Neural crest cell (in vitro differentiated cells): ENCODE results near the gene CPLX1. TPM values are rescaled to one million over a fixed set of nuclear protein-coding genes. Genes with fewer than 3 reads are reported as not detected.
"Not testable (repeated sequence)": the region's sequence is repeated elsewhere in the genome, so short reads cannot be mapped to it uniquely, and the experiment has no call there.

Experiments
- DNase-seq: peaks from one replicate; pipeline ENCODE4 v3.0.0; 2021; ENCODE audit warnings: low read depth, mixed read lengths, low spot score
- H3K27ac Mint-ChIP-seq: one replicate; pipeline ENCODE4 v1.8.0; 2021; ENCODE audit warnings: mild to moderate bottlenecking, mixed read lengths; ENCODE audit not compliant: unreplicated experiment
- H3K27me3 Mint-ChIP-seq: 2 replicates; pipeline ENCODE4 v1.8.0; 2021; ENCODE audit warnings: low read depth, mild to moderate bottlenecking, mixed read lengths
- H3K36me3 Mint-ChIP-seq: 2 replicates; pipeline ENCODE4 v1.8.0; 2021; ENCODE audit warnings: low read depth, mild to moderate bottlenecking, mixed read lengths
- H3K4me1 Mint-ChIP-seq: 2 replicates; pipeline ENCODE4 v1.8.0; 2021; ENCODE audit warnings: mixed read lengths
- H3K4me3 Mint-ChIP-seq: one replicate; pipeline ENCODE4 v1.8.0; 2021; ENCODE audit warnings: mild to moderate bottlenecking, mixed read lengths
- H3K9me3 Mint-ChIP-seq: 2 replicates; pipeline ENCODE4 v1.8.0; 2021; ENCODE audit warnings: mixed read lengths
- CTCF ChIP-seq: fragments of 200-600 bp; sonication (generic); conservative IDR thresholded peaks from 2 replicates; pipeline ENCODE4 v1.5.0; 2021; ENCODE audit warnings: antibody characterized with exemption, mild to moderate bottlenecking
- total RNA-seq: library from RNA; stranded (reverse); gene quantifications from 2 replicates; pipeline ENCODE4 v1.2.1, GENCODE V29; 2021

The CPLX1 gene
- total RNA-seq, 1 donor from 2014 or later: 2.0 TPM

- no peak overlapping the region for H3K4me3 Mint-ChIP-seq
- H3K4me1 Mint-ChIP-seq: no peaks in the 10 kb centered on the region
- H3K27me3 Mint-ChIP-seq: no peaks in the 10 kb centered on the region
- H3K9me3 Mint-ChIP-seq: no peaks in the 10 kb centered on the region
- no peak for DNase-seq
- peaks cover 14% of the 10 kb centered on the region for H3K36me3 Mint-ChIP-seq
- TF ChIP-seq CTCF: no peak
- no peak overlapping the region for H3K27ac Mint-ChIP-seq
Measured at GRCh38 chr4:742096-742741, 83.7 kb downstream of the CPLX1 start.

DNA sequence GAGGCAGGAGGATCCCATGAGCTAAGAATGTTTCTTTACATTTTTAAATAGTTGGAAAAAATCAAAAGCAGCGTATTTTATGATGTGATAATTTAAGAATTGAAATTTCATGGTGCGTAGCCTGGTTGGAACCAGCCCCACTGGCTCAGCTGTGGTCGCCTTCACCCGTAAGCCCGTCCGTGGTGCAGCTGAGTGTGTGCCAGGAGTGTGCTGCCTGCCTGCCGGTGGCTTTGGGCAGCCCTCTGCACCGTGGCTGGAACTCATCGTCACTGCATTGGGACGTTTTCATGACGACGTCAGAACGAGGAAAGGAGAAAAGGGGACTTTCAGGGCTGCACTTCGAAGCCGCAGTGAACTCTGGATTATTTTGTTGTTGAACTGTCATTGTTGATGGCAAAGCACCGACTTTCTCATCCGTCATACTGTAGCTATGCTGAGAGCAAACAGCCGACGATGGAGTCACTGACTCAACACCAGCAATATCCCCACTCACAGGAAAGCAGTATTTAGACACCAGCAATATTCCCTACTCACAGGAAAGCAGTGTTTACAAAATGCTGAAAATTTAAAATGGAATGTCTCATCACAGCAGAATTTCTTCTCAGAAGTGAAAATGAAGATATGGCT is 85.2 kb downstream of the CPLX1 start:
- no peak for DNase-seq
- H3K36me3 Mint-ChIP-seq: peaks cover 14% of the 10 kb centered on the region
- no peaks in the 10 kb centered on the region for H3K9me3 Mint-ChIP-seq
- no peaks in the 10 kb centered on the region for H3K4me1 Mint-ChIP-seq
- no peak overlapping the region for H3K27ac Mint-ChIP-seq
- no peak for TF ChIP-seq CTCF
- H3K4me3 Mint-ChIP-seq: no peak overlapping the region
- no peaks in the 10 kb centered on the region for H3K27me3 Mint-ChIP-seq

DNA sequence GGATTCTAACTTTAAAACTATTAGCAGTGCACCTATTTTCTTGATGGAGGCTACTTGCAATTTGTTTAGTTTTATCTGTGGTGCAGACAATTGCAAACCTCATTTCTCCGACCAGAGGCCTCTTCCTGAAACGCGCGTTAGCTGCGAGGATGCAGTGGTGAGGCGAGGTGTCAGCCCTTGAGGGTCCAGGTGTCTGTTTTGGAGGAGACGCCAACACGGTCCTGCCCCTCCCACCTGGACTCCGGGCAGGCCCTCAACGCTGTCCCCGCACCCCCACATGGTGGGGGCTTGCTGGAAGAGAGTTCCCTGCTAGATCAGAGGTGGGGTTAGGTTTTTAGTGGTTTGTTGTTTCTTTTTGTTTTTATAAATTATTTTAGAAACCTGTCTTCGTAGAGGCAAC is 85.9 kb downstream of the CPLX1 start:
- Mint-ChIP-seq H3K9me3 (no peaks in the 10 kb centered on the region), H3K4me3 (no peak overlapping the region), H3K4me1 (no peaks in the 10 kb centered on the region), H3K27me3 (no peaks in the 10 kb centered on the region), H3K27ac (no peak overlapping the region), H3K36me3 (peaks cover 14% of the 10 kb centered on the region)
- DNase-seq: no peak
- no peak for TF ChIP-seq CTCF

- no peak for TF ChIP-seq CTCF
- no peak for DNase-seq
- no peaks in the 10 kb centered on the region for H3K9me3 Mint-ChIP-seq
- no peak overlapping the region for H3K4me3 Mint-ChIP-seq
- peaks cover 16% of the 10 kb centered on the region for H3K36me3 Mint-ChIP-seq
- no peak overlapping the region for H3K27ac Mint-ChIP-seq
- H3K27me3 Mint-ChIP-seq: no peaks in the 10 kb centered on the region
- no peaks in the 10 kb centered on the region for H3K4me1 Mint-ChIP-seq
Measured at GRCh38 chr4:739569-739968, 86.4 kb downstream of the CPLX1 start.

- peaks cover 13% of the 10 kb centered on the region for H3K36me3 Mint-ChIP-seq
- H3K4me3 Mint-ChIP-seq: no peak overlapping the region
- TF ChIP-seq CTCF: no peak
- no peak for DNase-seq
- H3K27me3 Mint-ChIP-seq: no peaks in the 10 kb centered on the region
- no peaks in the 10 kb centered on the region for H3K9me3 Mint-ChIP-seq
- no peak overlapping the region for H3K27ac Mint-ChIP-seq
- no peaks in the 10 kb centered on the region for H3K4me1 Mint-ChIP-seq
Measured at GRCh38 chr4:738781-739280, 87.1 kb downstream of the CPLX1 start.

GRCh38 chr4:736561-736960 is 89.4 kb downstream of the CPLX1 start:
- not testable (repeated sequence) for H3K4me1 Mint-ChIP-seq, H3K4me3 Mint-ChIP-seq, DNase-seq, H3K9me3 Mint-ChIP-seq, H3K27me3 Mint-ChIP-seq, H3K27ac Mint-ChIP-seq
- peaks cover 17% of the 10 kb centered on the region for H3K36me3 Mint-ChIP-seq
